GM18507 (cell line): ENCODE results near the gene MICAL2.
"Not testable (repeated sequence)": the region's sequence is repeated elsewhere in the genome, so short reads cannot be mapped to it uniquely, and the experiment has no call there.

Experiments
- DNase-seq: peaks from one replicate; pipeline ENCODE4 v3.0.0; 2011; ENCODE audit warnings: low read depth; ENCODE audit not compliant: insufficient read length; ENCODE audit errors: extremely low spot score
- FAIRE-seq: peaks from 2 replicates; lab custom pipeline; 2011; peaks lifted over from hg19 to GRCh38; lab: Jason Lieb, UNC

Gene MICAL2

GRCh38 chr11:12144330-12145174 is 34.2 kb downstream of the MICAL2 start:
- FAIRE-seq (no peak), DNase-seq (no peak)

- not testable (repeated sequence) for FAIRE-seq
Measured at GRCh38 chr11:12146678-12147077, 36.3 kb downstream of the MICAL2 start.

GRCh38 chr11:12147827-12148226 is 37.4 kb downstream of the MICAL2 start:
- no peak for FAIRE-seq
- no peak for DNase-seq

More at GRCh38 chr11:12146678-12147077, 36.3 kb downstream of the MICAL2 start:
- DNase-seq, result not testable (repeated sequence)

GRCh38 chr11:12148466-12148865 is 38.1 kb downstream of the MICAL2 start:
- DNase-seq (no peak), FAIRE-seq (no peak)

GRCh38 chr11:12148882-12149281 is 38.5 kb downstream of the MICAL2 start:
- FAIRE-seq, result no peak
- no peak for DNase-seq

DNA sequence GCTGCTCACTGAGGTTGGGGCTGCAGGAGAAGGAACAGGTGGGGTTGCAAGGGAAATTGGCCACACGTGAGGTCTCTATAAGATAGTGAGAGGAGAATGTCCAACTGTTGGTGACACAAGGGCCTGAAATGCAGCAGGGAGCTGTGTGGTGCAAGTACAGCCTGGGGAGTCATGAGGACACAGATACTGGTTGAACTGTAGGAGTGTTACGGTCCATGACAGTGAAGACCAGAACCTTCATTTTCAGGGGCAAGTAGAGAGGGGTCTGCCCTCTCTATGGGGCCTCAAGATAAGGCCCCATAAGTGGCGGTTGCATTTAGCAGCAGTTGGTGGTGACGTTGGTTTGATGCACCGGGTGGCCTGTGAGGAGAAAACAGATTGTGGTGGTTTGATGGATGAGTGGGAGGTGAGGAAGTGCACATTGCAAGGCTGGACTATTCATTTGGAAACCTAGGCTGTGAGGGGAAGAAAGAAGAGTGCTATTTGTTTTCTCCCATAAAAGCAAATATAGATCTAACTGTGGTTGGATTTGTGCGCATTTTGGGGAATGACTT is 39.4 kb downstream of the MICAL2 start:
- FAIRE-seq (no peak), DNase-seq (no peak)

GRCh38 chr11:12150831-12151382 is 40.5 kb downstream of the MICAL2 start:
- FAIRE-seq, result no peak

GRCh38 chr11:12152321-12152720 is 41.9 kb downstream of the MICAL2 start:
- FAIRE-seq, result no peak
- DNase-seq, result no peak

More at GRCh38 chr11:12150831-12151382, 40.5 kb downstream of the MICAL2 start:
- no peak for DNase-seq

GRCh38 chr11:12154871-12155668 is 44.7 kb downstream of the MICAL2 start:
- DNase-seq (no peak), FAIRE-seq (no peak)

- FAIRE-seq (no peak), DNase-seq (no peak)
Measured at GRCh38 chr11:12155696-12156095, 45.3 kb downstream of the MICAL2 start.

- no peak for FAIRE-seq
- no peak for DNase-seq
Measured at GRCh38 chr11:12156301-12157140, 46.1 kb downstream of the MICAL2 start.

- DNase-seq (no peak), FAIRE-seq (no peak)
Measured at GRCh38 chr11:12157241-12157661, 46.9 kb downstream of the MICAL2 start.

DNA sequence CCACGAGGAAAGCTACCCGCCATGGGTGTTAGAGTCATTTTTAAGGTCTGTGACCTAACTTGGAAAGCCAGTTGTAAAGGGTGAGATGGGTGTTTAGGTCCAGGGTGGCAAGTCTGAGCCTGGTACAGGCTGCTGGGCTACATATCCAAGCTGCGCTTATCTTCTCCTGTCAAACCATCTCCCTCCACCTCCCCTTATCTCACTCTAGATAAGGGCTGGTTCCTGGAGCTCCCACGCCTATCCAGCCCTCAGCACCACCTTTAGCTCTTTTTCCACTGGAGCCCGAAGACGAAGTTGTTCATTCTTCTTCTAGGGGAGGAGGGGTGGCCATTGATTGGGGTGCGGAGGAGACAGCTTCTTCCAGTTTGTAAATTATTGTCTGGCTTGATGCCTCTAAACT is 48.5 kb downstream of the MICAL2 start:
- DNase-seq, result no peak
- no peak for FAIRE-seq

GRCh38 chr11:12159351-12160099 is 49.1 kb downstream of the MICAL2 start:
- FAIRE-seq (no peak), DNase-seq (no peak)

GRCh38 chr11:12160231-12160630 is 49.8 kb downstream of the MICAL2 start:
- DNase-seq, result no peak
- no peak for FAIRE-seq

DNA sequence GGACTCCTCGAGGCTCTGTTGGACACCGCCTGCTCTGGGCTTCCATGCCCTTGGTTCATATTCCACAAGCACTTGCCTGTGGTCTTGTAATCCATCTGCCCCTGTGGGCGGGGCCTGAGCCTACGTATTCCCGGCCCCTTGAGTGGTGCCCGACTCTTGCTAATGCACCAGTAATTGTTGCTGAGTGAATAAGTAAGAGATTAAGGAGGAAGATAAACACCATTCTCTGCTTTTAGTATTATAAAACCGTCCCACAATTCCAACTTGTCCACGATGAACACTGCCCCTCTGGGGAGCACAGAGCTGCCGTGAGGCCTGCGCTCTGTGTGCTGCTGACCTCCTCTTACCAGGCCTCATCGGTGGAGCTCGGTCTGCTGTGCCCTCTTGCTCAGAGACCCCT is 50.3 kb downstream of the MICAL2 start:
- FAIRE-seq, result no peak
- DNase-seq, result no peak

DNA sequence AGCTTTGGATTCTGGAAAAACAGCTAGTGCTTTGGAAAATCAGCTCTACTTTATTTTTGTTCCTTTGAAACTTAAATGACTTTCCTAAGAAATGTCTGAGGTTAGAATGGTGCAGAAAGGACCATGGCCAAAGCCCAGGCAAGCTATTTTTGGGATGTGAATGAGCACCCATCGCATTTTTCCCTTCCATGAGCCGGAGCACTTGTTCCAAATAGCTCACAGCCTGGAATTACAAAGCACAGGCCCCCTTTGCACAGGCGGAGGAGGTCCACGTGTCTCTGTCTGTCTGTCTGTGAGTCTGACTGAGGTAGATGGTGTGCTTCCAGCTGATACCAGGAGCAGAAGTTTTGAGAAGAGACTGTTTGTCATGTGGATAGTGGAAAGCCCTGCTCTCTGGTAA is 50.7 kb downstream of the MICAL2 start:
- DNase-seq (no peak), FAIRE-seq (no peak)

DNA sequence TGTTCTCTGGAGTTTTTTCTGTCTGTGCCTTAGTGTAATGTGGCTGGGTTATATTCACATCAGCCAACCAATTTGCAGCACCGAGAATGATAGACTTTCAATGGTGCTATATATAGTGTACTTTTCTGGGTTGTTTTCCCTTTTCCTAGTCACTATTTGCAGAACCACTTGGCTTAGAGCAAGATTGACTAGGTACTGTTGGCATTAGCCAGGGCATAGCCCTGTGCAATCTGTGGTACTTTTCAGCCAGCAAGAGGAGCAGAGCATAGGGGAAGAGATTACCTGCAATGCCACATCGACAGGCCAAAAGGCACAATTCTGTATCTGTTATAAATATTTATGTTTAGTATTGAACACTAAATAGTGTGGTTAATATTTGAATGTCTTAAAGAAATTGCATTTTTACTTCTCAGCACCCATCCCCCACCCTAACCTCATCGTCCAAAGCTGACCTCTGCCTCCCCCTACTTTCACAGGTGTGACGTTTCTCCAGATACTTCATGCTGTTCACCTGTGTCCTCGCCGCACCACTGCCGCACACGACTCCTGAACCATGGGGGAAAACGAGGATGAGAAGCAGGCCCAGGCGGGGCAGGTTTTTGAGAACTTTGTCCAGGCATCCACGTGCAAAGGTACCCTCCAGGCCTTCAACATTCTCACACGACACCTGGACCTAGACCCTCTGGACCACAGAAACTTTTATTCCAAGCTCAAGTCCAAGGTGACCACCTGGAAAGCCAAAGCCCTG is 51.4 kb downstream of the MICAL2 start:
- FAIRE-seq (no peak), DNase-seq (no peak)
